Muscle of back (tissue), 11 donors: ENCODE measurements around the gene CMIP. TPM values are rescaled to one million over a fixed set of nuclear protein-coding genes. Genes with fewer than 3 reads are reported as not detected.
A peak's percentile ranks its signal among the peaks of the same experiment; 100 is the strongest.

Source experiments
- DNase-seq, 3 donors: peaks; one replicate each; pipeline versions ENCODE4 v3.0.0 to v3.0.0-alpha.2; 2013
- polyA plus RNA-seq, 10 donors: library from polyadenylated mRNA; unstranded; fragments of 120-200 nt; gene quantifications; one replicate each; pipeline ENCODE4 v1.2.1, GENCODE V29; 2013; ENCODE audit not compliant: insufficient read length in 10 of 10

Gene CMIP
- polyA plus RNA-seq, 10 donors, result 12.9 to 24.2 (median 16.3) TPM

- DNase-seq, result peak in 1 of 3 donors; percentile 43
Observed at GRCh38 chr16:81696961-81697615, 252.5 kb downstream of the CMIP start.

- peak in 2 of 3 donors; percentile 61 to 81 for DNase-seq
Observed at GRCh38 chr16:81697616-81698309, 253.2 kb downstream of the CMIP start.

- no peak for DNase-seq
Observed at GRCh38 chr16:81698310-81698641, 253.7 kb downstream of the CMIP start.

- no peak for DNase-seq
Observed at GRCh38 chr16:81699596-81699995, 255.0 kb downstream of the CMIP start.

DNA sequence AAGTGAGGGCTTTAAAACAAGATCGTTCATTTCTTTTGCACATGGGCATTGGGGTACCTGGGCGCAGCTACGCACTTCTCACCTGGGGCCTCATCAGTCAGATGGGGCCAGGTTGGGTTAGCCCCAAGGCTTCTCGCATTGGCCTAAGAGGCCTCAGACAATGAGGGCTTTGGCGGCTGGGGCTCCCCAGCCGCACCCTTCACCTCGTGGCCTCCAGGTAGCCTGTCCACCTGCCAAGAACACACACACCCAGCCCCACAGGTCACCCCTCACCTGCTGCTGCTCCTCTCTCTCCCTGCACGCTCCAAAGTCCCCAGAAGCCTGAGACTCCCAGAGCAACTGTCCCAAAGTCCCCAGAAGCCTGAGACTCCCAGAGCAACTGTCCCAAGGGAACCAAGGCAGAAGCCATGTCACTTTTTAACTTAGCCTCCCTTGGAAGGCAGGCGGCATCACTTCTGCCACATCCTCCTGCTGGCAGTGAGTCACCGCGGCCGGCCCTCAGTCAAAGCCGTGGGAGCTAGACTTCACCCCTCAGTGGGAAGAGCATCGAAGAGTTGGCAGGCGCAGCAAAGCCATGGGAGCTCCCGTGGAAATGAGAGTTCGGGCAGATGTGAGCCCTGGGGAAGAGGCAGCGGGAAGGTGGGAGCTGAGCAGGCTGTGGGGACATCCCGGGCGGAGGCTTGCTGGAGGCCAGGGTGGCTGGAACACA is 255.6 kb downstream of the CMIP start:
- DNase-seq, result no peak

DNA sequence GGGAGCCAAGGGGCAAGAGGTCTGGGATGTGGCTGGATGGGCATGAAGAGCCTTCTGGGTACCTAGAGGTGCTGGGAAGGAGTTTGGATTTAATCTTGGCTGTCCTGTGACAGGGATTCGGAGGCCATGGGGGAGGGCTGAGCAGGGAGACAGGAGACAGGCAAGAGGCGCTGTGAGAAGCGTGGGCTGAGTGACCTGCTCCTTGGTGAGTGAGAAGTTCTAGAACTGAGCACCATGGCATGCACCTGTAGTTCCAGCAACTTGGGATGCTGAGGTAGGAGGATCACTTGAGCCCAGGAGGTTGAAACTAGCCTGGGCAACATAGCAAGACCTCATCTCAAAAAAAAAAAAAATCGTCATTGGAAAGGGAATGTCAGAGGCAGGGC is 256.2 kb downstream of the CMIP start:
- DNase-seq, result no peak

DNA sequence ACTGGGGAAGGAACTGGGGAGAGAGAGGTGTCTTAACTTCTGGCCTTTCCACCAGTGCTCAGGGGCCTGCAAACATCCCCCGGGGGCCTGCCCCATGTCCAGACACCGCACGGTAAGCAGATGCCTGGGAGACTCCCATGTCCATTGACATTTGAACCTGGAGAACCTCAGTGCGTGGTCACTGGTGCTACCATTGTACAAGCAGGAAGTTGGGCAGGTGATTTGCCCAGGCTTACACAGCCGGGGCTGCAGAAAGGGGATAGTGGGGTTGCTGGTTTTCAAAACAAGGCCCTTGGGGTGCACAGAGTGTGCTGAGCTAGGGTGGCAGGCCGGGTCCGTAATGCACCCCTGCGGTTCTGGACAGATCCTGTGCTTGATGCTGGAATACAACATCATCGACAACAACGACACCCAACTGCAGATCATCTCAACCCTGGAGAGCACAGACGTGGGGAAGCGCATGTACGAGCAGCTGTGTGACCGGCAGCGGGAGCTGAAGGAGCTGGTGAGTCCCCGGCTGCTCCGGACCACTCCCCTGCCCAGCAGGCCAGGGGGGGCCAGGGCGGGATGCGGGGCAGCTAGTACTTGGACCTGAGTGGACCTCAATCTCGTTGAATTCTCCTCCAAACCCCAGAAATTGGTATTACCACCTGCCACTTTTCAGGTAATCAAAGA is 256.8 kb downstream of the CMIP start:
- no peak for DNase-seq

- no peak for DNase-seq
Observed at GRCh38 chr16:81702506-81702905, 257.9 kb downstream of the CMIP start.

- peak; percentile 27 to 63 (median 47) for DNase-seq
Observed at GRCh38 chr16:81703177-81704155, 258.9 kb downstream of the CMIP start.

DNA sequence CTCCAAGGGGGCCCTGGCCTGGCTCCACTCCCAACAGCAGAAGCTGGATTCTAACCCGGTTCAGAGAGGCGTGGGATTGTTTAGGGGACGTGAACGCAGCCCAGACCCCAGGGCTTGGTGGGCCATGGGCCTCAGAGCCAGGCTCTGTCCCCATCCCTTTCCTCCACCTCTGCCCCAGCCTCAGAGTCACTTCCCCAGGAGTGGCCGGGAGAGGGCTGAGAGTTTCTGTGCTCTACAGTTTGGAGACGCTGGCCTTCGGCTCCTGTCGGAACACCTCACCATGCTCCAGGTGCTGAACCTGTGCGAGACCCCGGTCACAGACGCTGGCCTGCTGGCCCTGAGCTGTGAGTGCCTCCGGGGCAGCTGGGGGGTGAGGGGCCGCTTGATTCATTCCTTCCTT is 260.7 kb downstream of the CMIP start:
- no peak for DNase-seq

DNA sequence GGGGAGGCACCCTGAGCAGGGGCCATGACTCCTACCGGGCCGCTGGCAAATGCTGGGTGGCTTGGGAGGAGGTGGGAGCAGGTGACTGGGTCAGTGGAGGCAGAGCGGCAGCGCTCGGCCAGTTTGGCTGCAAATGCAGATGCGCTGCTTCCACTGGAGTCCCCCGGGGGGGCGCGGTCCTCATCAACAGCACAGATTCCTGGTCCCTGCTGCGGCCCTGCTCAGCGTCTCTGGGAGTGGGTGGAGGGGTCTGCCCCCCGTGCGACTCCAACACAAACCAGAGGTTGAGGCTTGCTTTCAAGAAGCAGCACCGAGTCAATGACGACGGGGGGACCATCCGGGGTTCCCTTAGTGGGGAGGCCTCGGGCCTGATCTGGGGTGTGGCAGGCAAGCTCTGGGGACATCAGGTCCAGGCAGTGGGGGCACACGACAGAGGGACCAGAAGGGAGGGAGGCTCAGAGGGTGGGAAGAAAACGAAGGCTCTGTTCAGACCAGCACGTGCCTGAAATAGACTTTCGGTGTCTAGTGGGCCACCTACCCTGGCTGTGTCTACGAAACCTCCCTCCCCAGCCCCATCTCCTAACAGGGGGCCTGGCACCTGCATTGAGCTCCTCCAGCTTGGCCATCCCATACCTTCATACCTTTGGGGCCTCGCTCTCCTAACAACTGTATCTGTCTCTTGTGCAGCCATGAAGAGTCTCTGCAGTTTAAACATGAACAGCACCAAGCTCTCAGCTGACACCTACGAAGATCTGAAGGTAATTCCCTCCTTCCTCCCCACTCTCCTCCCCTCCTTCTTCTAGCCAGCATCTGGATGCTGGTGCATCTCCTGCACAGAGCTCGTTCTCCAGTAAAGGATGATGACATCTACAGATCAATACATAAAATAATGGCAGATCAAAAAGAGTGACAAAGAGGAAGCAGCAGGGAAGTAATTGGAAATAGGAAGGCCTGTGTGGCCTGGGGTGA is 262.0 kb downstream of the CMIP start:
- DNase-seq, result no peak

GRCh38 chr16:81707411-81708265 is 263.0 kb downstream of the CMIP start:
- DNase-seq, result no peak

GRCh38 chr16:81708266-81709015 is 263.8 kb downstream of the CMIP start:
- DNase-seq, result peak in 1 of 3 donors; percentile 60

GRCh38 chr16:81709016-81709900 is 264.6 kb downstream of the CMIP start:
- no peak for DNase-seq

- no peak for DNase-seq
Observed at GRCh38 chr16:81710044-81710443, 265.4 kb downstream of the CMIP start.

- DNase-seq, result no peak
Observed at GRCh38 chr16:81710596-81710995, 266.0 kb downstream of the CMIP start.

GRCh38 chr16:81711657-81712319 is 267.2 kb downstream of the CMIP start:
- peak in 1 of 3 donors; percentile 81 for DNase-seq
